HG03571 (cell line): Measurements from ENCODE around the gene DENND6B.
"Not testable (repeated sequence)": the region's sequence is repeated elsewhere in the genome, so short reads cannot be mapped to it uniquely, and the experiment has no call there.

Experiments
- ATAC-seq: cut with Tn5 transposase; IDR thresholded peaks from one replicate; pipeline ENCODE4 v1.9.1; 2021; ENCODE audit not compliant: unreplicated experiment

The DENND6B gene

GRCh38 chr22:50339945-50340879 lies 13.4 kb upstream of the DENND6B start:
- no peak for ATAC-seq

GRCh38 chr22:50338860-50339462 lies 12.1 kb upstream of the DENND6B start:
- no peak for ATAC-seq

GRCh38 chr22:50338042-50338573 lies 11.3 kb upstream of the DENND6B start:
- ATAC-seq, result no peak

- no peak for ATAC-seq
These were observed 10.6 kb upstream of the DENND6B start for GRCh38 chr22:50337262-50338041.

- not testable (repeated sequence) for ATAC-seq
These were observed 7.6 kb upstream of the DENND6B start for GRCh38 chr22:50334433-50334832.

GRCh38 chr22:50329236-50329635 lies 2.4 kb upstream of the DENND6B start:
- no peak for ATAC-seq

- no peak for ATAC-seq
These were observed 853 bp upstream of the DENND6B start for GRCh38 chr22:50327711-50328019.

GRCh38 chr22:50326225-50326955 lies 422 bp downstream of the DENND6B start:
- no peak for ATAC-seq

- no peak for ATAC-seq
These were observed 1.2 kb downstream of the DENND6B start for GRCh38 chr22:50325444-50326224.

- no peak for ATAC-seq
These were observed 2.9 kb downstream of the DENND6B start for GRCh38 chr22:50323900-50324299.

- not testable (repeated sequence) for ATAC-seq
These were observed 4.3 kb downstream of the DENND6B start for GRCh38 chr22:50322382-50323104.

GRCh38 chr22:50320671-50321325 lies 6.0 kb downstream of the DENND6B start:
- no peak for ATAC-seq

- ATAC-seq, result no peak
These were observed 6.7 kb downstream of the DENND6B start for GRCh38 chr22:50320116-50320515.

GRCh38 chr22:50319503-50319951 lies 7.3 kb downstream of the DENND6B start:
- no peak for ATAC-seq

- no peak for ATAC-seq
These were observed 8.0 kb downstream of the DENND6B start for GRCh38 chr22:50318698-50319411.

- ATAC-seq, result no peak
These were observed 8.5 kb downstream of the DENND6B start for GRCh38 chr22:50318356-50318697.

- ATAC-seq, result no peak
These were observed 9.1 kb downstream of the DENND6B start for GRCh38 chr22:50317674-50318073.

- no peak for ATAC-seq
These were observed 9.6 kb downstream of the DENND6B start for GRCh38 chr22:50317178-50317577.
